Activated CD4-positive, alpha-beta T cell treated with anti-CD3 and anti-CD28 coated beads, Interleukin-2, amount 10 ng/mL, durations not matched to agents 7 days and 5 days (primary cell): ENCODE results near the gene PCDHGC4. TPM values are rescaled to one million over a fixed set of nuclear protein-coding genes. Genes with fewer than 3 reads are reported as not detected.

ENCODE experiments used
- CTCF ChIA-PET: fragments of 350-600 bp; sonication (Branson Sonifier 250); formaldehyde crosslinking; loops from one replicate; lab custom pipeline; 2021; ENCODE audit warnings: antibody characterized with exemption; lab: Charles Lee
- POLR2A ChIA-PET: fragments of 350-600 bp; sonication (Branson Sonifier 250); formaldehyde crosslinking; loops from one replicate; lab custom pipeline; 2021; ENCODE audit warnings: antibody characterized with exemption; lab: Charles Lee
- DNase-seq: peaks from one replicate; pipeline ENCODE4 v3.0.0-alpha.2; 2020
- H3K27ac Mint-ChIP-seq: one replicate; pipeline ENCODE4 v1.8.0; 2021; ENCODE audit warnings: mild to moderate bottlenecking, moderate library complexity, mixed read lengths
- H3K27me3 Mint-ChIP-seq: one replicate; pipeline ENCODE4 v1.8.0; 2021; ENCODE audit warnings: mixed read lengths
- H3K36me3 Mint-ChIP-seq: one replicate; pipeline ENCODE4 v1.8.0; 2021; ENCODE audit warnings: low read depth, mixed read lengths
- H3K4me1 Mint-ChIP-seq: one replicate; pipeline ENCODE4 v1.8.0; 2021; ENCODE audit warnings: mixed read lengths
- H3K4me3 Mint-ChIP-seq: one replicate; pipeline ENCODE4 v1.8.0; 2021; ENCODE audit warnings: mild to moderate bottlenecking, moderate library complexity, mixed read lengths
- H3K9me3 Mint-ChIP-seq: one replicate; pipeline ENCODE4 v1.8.0; 2021; ENCODE audit warnings: mixed read lengths
- total RNA-seq, 2 experiments: library from RNA; stranded (reverse); gene quantifications; one replicate each; pipeline ENCODE4 v1.2.3, GENCODE V29; 2021

PCDHGC4 gene
- total RNA-seq, 2 experiments from 2014 or later, result not detected

DNA sequence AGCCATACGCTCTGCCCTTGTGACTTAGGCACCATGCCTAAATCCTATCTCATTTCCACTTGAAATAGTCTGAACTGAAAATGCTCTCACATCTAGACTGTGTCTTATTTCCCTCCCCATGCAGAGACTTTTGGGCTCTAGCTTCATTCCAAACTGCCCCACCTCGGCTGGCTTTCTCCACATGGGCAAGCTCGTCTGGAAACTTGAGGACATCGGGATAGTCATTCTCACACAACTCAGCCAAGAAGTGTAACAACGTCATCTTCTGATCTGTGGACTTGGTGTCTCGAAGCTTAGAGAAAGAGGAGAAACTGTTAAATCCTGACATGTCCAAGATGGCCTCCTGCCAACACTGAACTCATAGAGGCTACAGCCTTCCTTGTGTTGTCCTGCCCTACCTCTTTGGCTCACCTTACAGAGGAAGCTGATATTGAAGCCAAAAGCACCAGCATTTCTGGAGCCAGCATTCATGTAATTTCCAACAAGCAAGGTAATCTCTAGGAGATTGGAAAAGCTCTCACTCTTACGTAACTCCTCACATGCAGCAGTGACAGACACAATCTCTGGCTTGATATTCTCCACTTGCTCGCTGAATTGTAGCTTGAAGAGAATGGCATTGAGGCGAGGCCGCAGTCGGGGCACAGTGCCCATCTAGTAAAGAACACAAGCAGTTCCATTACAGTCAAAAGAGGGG is 43.6 kb downstream of the PCDHGC4 start:
- POLR2A ChIA-PET, result no interaction called here
- DNase-seq, result no peak
- CTCF ChIA-PET, result interaction anchor here (0.8 to 2.1 kb wide), 3 partner anchors 9 to 98 kb away, joined by 3 to 10 read pairs (median 4); partner anchors contain the start of gene PCDHGA12
- Mint-ChIP-seq H3K36me3 (peaks cover 57% of the 10 kb centered on the region), H3K9me3 (no peaks in the 10 kb centered on the region), H3K27me3 (no peaks in the 10 kb centered on the region), H3K4me3 (no peak overlapping the region), H3K27ac (no peak overlapping the region), H3K4me1 (peaks cover 5% of the 10 kb centered on the region)

DNA sequence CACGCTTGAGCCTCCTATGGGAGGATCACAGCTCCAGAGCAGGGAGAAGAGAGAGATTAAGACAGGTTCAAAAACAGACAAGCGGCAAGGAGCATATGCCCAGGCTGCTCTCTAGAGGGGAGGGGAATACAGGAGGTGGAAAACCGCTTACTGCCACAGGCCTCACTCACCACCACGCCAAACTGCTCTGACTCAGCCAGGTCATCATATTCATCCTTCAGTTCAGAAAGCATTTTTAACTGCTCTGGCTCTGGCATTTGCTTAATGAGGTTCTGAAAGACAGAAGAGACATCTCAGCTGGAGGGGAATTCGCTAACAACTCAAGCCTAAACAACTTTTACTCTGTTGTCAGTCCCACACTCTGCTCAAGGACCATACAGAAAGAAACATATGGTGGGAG is 44.2 kb downstream of the PCDHGC4 start:
- peaks cover 53% of the 10 kb centered on the region for H3K36me3 Mint-ChIP-seq
- no peak overlapping the region for H3K27ac Mint-ChIP-seq
- no peaks in the 10 kb centered on the region for H3K9me3 Mint-ChIP-seq
- H3K27me3 Mint-ChIP-seq, result no peaks in the 10 kb centered on the region
- H3K4me3 Mint-ChIP-seq, result no peak overlapping the region
- no peak for DNase-seq
- ChIA-PET POLR2A (no interaction called here), CTCF (interaction anchor here (1.0 to 2.1 kb wide), 2 partner anchors 9 to 35 kb away, joined by 4 to 10 read pairs; no protein-coding TSS in a partner anchor)
- H3K4me1 Mint-ChIP-seq, result peaks cover 5% of the 10 kb centered on the region

DNA sequence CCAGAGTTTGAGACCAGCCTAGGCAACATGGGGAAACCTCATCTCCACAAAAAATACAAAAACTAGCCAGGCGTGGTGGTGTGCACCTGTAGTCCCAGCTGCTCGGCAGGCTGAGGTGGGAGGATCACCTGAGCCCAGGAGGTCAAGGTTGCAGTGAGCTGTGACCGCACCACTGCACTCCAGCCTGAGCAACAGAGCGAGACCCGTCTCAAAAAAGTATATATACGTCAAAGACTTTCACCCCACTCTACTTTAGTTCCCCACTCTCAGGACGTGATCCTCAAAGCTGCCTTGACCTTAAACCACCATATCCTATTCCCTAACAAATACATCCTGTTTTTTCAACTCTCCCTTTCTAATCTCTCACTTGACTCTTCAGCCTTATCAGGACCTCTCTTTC is 45.0 kb downstream of the PCDHGC4 start:
- ChIA-PET POLR2A (no interaction called here), CTCF (interaction anchor here (0.6 to 2.1 kb wide), 2 partner anchors 16 to 34 kb away, joined by 3 to 10 read pairs; no protein-coding TSS in a partner anchor)
- Mint-ChIP-seq H3K4me1 (no peaks in the 10 kb centered on the region), H3K9me3 (no peaks in the 10 kb centered on the region), H3K4me3 (no peak overlapping the region), H3K36me3 (peaks cover 52% of the 10 kb centered on the region), H3K27me3 (no peaks in the 10 kb centered on the region), H3K27ac (no peak overlapping the region)
- no peak for DNase-seq

DNA sequence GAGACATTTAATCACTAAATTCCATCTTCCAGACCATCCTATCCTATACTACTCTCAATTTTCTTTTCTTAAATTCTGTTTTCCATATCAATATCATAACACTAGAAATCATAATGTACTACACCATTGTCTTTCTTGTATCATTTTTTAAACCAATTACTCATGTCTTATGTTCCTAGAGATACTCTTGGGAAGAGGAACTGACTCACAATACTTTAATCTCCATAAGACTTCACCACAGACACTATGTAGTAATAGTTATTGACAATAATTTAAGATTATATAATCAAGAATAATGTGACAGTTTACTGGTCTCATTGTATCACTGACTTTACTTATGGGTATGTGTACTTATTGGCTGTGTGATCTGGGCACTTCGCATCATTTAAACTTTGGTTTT is 47.9 kb downstream of the PCDHGC4 start:
- Mint-ChIP-seq H3K4me1 (peaks cover 2% of the 10 kb centered on the region), H3K9me3 (no peaks in the 10 kb centered on the region), H3K27ac (no peak overlapping the region), H3K36me3 (peaks cover 38% of the 10 kb centered on the region), H3K27me3 (no peaks in the 10 kb centered on the region), H3K4me3 (no peak overlapping the region)
- CTCF ChIA-PET, result interaction anchor here (0.6 to 2.5 kb wide), 6 partner anchors 9 to 286 kb away, joined by 3 to 6 read pairs (median 4); partner anchors contain the start of gene PCDHGA12
- DNase-seq, result no peak
- POLR2A ChIA-PET, result no interaction called here

DNA sequence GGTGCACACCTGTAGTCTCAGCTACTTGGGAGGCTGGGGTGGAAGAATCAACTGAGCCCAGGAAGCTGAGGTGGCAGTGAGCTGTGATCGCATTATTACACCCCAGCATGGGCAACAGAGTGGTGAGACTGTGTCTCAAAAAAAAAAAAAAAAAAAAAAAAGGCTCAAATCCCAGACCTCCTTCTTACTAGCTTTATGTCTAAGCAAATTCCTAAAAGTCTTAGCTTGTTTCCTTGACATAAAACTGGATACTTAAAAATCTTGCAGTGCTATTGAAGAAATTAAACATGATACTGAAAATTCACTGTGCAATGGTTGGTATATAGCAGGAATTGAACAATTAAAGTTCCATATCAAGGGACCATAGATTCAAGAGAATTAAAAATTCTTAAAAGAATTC is 49.1 kb downstream of the PCDHGC4 start:
- no peak overlapping the region for H3K4me3 Mint-ChIP-seq
- H3K4me1 Mint-ChIP-seq, result peaks cover 2% of the 10 kb centered on the region
- no peaks in the 10 kb centered on the region for H3K9me3 Mint-ChIP-seq
- peaks cover 28% of the 10 kb centered on the region for H3K36me3 Mint-ChIP-seq
- POLR2A ChIA-PET, result no interaction called here
- no peak overlapping the region for H3K27ac Mint-ChIP-seq
- H3K27me3 Mint-ChIP-seq, result no peaks in the 10 kb centered on the region
- no peak for DNase-seq
- CTCF ChIA-PET, result interaction anchor here (0.8 to 2.1 kb wide), 3 partner anchors 10 to 103 kb away, joined by 3 to 7 read pairs (median 6); partner anchors contain the start of gene PCDHGA12

DNA sequence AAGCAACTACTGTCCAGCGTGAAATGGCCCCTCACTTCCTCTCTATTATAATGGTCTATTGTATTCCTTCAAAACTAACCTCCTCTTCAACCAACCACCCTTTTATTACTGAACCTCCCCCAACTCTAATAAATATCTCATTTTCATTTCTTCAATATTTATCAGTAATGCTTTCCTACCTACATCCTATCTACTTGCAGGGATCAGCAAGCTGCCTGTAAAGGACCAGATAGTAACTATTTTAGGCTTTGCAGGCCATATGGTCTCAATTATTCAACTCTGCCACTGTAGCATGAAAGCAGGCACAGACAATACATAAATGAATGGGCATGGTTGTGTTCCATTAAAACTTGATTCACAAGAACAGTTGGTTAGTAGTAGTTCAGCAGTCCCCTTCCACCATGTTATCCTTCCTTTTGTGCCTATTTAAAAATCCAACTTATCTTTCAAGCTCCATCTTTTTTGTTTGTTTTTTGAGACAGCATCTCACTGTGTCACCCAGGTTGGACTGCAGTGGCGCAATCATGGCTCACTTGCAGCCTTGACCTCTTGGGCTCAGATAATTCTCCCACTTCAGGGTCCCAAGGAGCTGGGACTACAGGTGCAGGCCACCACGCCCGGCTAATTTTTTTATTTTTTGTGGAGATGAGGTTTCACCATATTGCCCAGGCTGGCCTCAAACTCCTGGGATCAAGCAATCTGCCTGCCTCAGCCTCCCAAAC is 49.8 kb downstream of the PCDHGC4 start:
- no peaks in the 10 kb centered on the region for H3K9me3 Mint-ChIP-seq
- CTCF ChIA-PET, result interaction anchor here (1.1 to 2.1 kb wide), 2 partner anchors 10 to 104 kb away, joined by 5 to 6 read pairs; partner anchors contain the start of gene PCDHGA12
- peaks cover 2% of the 10 kb centered on the region for H3K4me1 Mint-ChIP-seq
- DNase-seq, result no peak
- no peak overlapping the region for H3K4me3 Mint-ChIP-seq
- no peak overlapping the region for H3K27ac Mint-ChIP-seq
- POLR2A ChIA-PET, result no interaction called here
- H3K36me3 Mint-ChIP-seq, result peaks cover 26% of the 10 kb centered on the region
- no peaks in the 10 kb centered on the region for H3K27me3 Mint-ChIP-seq

Other genes starting within 250 kb of the PCDHGC4 start
- gene PCDHB15, start 239.6 kb upstream of the PCDHGC4 start, total RNA-seq, result not detected
- gene SLC25A2, start 181.0 kb upstream of the PCDHGC4 start, total RNA-seq, result under 1 TPM; 0.42 to 0.52 TPM
- 10 to 100 TPM; 62.1 to 63.3 TPM for gene TAF7, start 164.2 kb upstream of the PCDHGC4 start, total RNA-seq
- gene PCDHGA1, start 154.5 kb upstream of the PCDHGC4 start, total RNA-seq, result under 1 TPM; 0.04 to 0.05 TPM
- gene PCDHGA2, start 146.3 kb upstream of the PCDHGC4 start, total RNA-seq, result not detected
- not detected for gene PCDHGA3, start 141.2 kb upstream of the PCDHGC4 start, total RNA-seq
- not detected for gene PCDHGB1, start 134.9 kb upstream of the PCDHGC4 start, total RNA-seq
- gene PCDHGA4, start 130.0 kb upstream of the PCDHGC4 start, total RNA-seq, result not detected
- under 1 TPM; 0.08 to 0.10 TPM for gene PCDHGB2, start 125.0 kb upstream of the PCDHGC4 start, total RNA-seq
- gene PCDHGA5, start 120.9 kb upstream of the PCDHGC4 start, total RNA-seq, result under 1 TPM in 1 of 2 experiments, not detected in 1; 0.05 TPM
- gene PCDHGB3, start 114.8 kb upstream of the PCDHGC4 start, total RNA-seq, result under 1 TPM in 1 of 2 experiments, not detected in 1; 0.12 TPM
- gene PCDHGA6, start 111.1 kb upstream of the PCDHGC4 start, total RNA-seq, result not detected
- not detected for gene PCDHGA7, start 102.3 kb upstream of the PCDHGC4 start, total RNA-seq
- gene PCDHGB4, start 97.3 kb upstream of the PCDHGC4 start, total RNA-seq, result not detected
- not detected for gene PCDHGA8, start 92.4 kb upstream of the PCDHGC4 start, total RNA-seq
- not detected for gene PCDHGB5, start 87.1 kb upstream of the PCDHGC4 start, total RNA-seq
- not detected for gene PCDHGA9, start 82.3 kb upstream of the PCDHGC4 start, total RNA-seq
- gene PCDHGB6, start 77.0 kb upstream of the PCDHGC4 start, total RNA-seq, result under 1 TPM in 1 of 2 experiments, not detected in 1; 0.04 TPM
- gene PCDHGA10, start 72.0 kb upstream of the PCDHGC4 start, total RNA-seq, result not detected
- gene PCDHGB7, start 67.4 kb upstream of the PCDHGC4 start, total RNA-seq, result under 1 TPM in 1 of 2 experiments, not detected in 1; 0.07 TPM
- gene PCDHGA11, start 64.0 kb upstream of the PCDHGC4 start, total RNA-seq, result not detected
- not detected for gene PCDHGA12, start 54.5 kb upstream of the PCDHGC4 start, total RNA-seq
- not detected for gene PCDHGC3, start 9.1 kb upstream of the PCDHGC4 start, total RNA-seq
- gene PCDHGC5, start 4.1 kb downstream of the PCDHGC4 start, total RNA-seq, result not detected
- 100 to 1,000 TPM; 297 to 302 TPM for gene DIAPH1, start 134.0 kb downstream of the PCDHGC4 start, total RNA-seq
- gene HDAC3, start 151.8 kb downstream of the PCDHGC4 start, total RNA-seq, result 10 to 100 TPM; 70.2 to 73.9 TPM
- 10 to 100 TPM; 25.1 to 26.9 TPM for gene RELL2, start 152.0 kb downstream of the PCDHGC4 start, total RNA-seq
- 10 to 100 TPM; 58.0 to 59.3 TPM for gene FCHSD1, start 166.4 kb downstream of the PCDHGC4 start, total RNA-seq
- 1 to 10 TPM; 4.2 to 4.6 TPM for gene ARAP3, start 197.2 kb downstream of the PCDHGC4 start, total RNA-seq